NB4 (cell line): ENCODE data around the gene ACP3.

Experiments
- MYC ChIP-seq: IDR thresholded peaks from 2 replicates; pipeline ENCODE4 v1.6.1; 2011; ENCODE audit warnings: low read depth, low read length
- POLR2A ChIP-seq: IDR thresholded peaks from 2 replicates; pipeline ENCODE4 v1.6.1; 2011; ENCODE audit warnings: mild to moderate bottlenecking; ENCODE audit not compliant: insufficient read length; ENCODE audit errors: extremely low read depth
- TF ChIP-seq, protein P1 (sequence below): IDR thresholded peaks from one replicate; pipeline ENCODE4 v1.5.1; 2012; ENCODE audit warnings: low read depth, low read length

DNA sequence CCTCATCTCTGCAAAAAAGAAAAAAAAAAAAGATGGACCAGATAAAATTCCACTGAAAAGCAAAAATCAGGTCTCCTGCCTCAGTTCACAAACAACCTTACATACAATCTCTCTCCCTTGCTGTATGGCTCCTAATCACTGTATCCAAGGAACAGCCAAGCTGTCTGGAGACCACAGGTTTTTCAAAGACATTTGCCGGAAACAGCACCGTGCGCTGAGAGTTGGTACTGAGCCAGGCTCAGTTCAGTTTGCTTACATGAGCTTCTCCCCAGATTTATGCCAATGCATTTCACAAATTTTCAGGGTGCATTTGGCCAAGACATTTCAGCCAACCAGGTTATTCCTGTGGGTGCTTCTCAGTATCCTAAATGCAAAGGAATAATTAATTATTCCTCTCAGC, 4.1 kb downstream of the ACP3 start:
- TF ChIP-seq POLR2A (no peak), MYC (no peak)
- TF ChIP-seq, protein P1, sequence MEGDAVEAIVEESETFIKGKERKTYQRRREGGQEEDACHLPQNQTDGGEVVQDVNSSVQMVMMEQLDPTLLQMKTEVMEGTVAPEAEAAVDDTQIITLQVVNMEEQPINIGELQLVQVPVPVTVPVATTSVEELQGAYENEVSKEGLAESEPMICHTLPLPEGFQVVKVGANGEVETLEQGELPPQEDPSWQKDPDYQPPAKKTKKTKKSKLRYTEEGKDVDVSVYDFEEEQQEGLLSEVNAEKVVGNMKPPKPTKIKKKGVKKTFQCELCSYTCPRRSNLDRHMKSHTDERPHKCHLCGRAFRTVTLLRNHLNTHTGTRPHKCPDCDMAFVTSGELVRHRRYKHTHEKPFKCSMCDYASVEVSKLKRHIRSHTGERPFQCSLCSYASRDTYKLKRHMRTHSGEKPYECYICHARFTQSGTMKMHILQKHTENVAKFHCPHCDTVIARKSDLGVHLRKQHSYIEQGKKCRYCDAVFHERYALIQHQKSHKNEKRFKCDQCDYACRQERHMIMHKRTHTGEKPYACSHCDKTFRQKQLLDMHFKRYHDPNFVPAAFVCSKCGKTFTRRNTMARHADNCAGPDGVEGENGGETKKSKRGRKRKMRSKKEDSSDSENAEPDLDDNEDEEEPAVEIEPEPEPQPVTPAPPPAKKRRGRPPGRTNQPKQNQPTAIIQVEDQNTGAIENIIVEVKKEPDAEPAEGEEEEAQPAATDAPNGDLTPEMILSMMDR, result no peak
